Measurements from ENCODE around the gene ZNF407. TPM values are rescaled to one million over a fixed set of nuclear protein-coding genes. Genes with fewer than 3 reads are reported as not detected.

Gene ZNF407
- total RNA-seq, 1 donor from 2014 or later: 8.7 TPM

GRCh38 chr18:74902147-74902455, 304.4 kb downstream of the ZNF407 start:
- Histone ChIP-seq H3K36me3 (no peaks in the 10 kb centered on the region), H3K9me3 (no peaks in the 10 kb centered on the region), H3K4me1 (no peaks in the 10 kb centered on the region), H3K27me3 (no peaks in the 10 kb centered on the region), H3K27ac (no peak overlapping the region), H3K4me3 (no peak overlapping the region)
- no peak for TF ChIP-seq CTCF (IDR thresholded peaks at IDR 0.05)
- DNase-seq (ENCODE audit: low spot score in 2 of 2): no peak
- intact Hi-C loops (cut with DNase I): no loop called here

- H3K36me3 ChIP-seq: no peaks in the 10 kb centered on the region
- no peak for TF ChIP-seq CTCF (IDR thresholded peaks at IDR 0.05)
- H3K4me3 ChIP-seq: no peak overlapping the region
- no peak overlapping the region for H3K27ac ChIP-seq
- intact Hi-C loops (cut with DNase I): no loop called here
- no peaks in the 10 kb centered on the region for H3K4me1 ChIP-seq
- H3K27me3 ChIP-seq: no peaks in the 10 kb centered on the region
- no peaks in the 10 kb centered on the region for H3K9me3 ChIP-seq
- no peak for DNase-seq (ENCODE audit: low spot score in 2 of 2)
Observed at GRCh38 chr18:74905247-74905646, 307.6 kb downstream of the ZNF407 start.

- Histone ChIP-seq H3K27me3 (no peaks in the 10 kb centered on the region), H3K4me3 (no peak overlapping the region), H3K4me1 (no peaks in the 10 kb centered on the region), H3K27ac (no peak overlapping the region), H3K9me3 (no peaks in the 10 kb centered on the region), H3K36me3 (no peaks in the 10 kb centered on the region)
- no peak for DNase-seq (ENCODE audit: low spot score in 2 of 2)
- no peak for TF ChIP-seq CTCF (IDR thresholded peaks at IDR 0.05)
- intact Hi-C loops (cut with DNase I): no loop called here
Observed at GRCh38 chr18:74906184-74906583, 308.5 kb downstream of the ZNF407 start.

GRCh38 chr18:74914052-74914591, 316.5 kb downstream of the ZNF407 start:
- intact Hi-C loops (cut with DNase I): no loop called here
- no peak for DNase-seq (ENCODE audit: low spot score in 2 of 2)
- no peaks in the 10 kb centered on the region for H3K4me1 ChIP-seq
- H3K27me3 ChIP-seq: no peaks in the 10 kb centered on the region
- H3K9me3 ChIP-seq: no peaks in the 10 kb centered on the region
- H3K36me3 ChIP-seq: no peaks in the 10 kb centered on the region
- no peak overlapping the region for H3K27ac ChIP-seq
- TF ChIP-seq CTCF (IDR thresholded peaks at IDR 0.05): no peak
- H3K4me3 ChIP-seq: no peak overlapping the region

- H3K36me3 ChIP-seq: no peaks in the 10 kb centered on the region
Observed at GRCh38 chr18:74914648-74915047, 317.0 kb downstream of the ZNF407 start.

More at GRCh38 chr18:74914648-74915047, 317.0 kb downstream of the ZNF407 start:
- no peaks in the 10 kb centered on the region for H3K4me1 ChIP-seq
- H3K27ac ChIP-seq: no peak overlapping the region
- H3K9me3 ChIP-seq: no peaks in the 10 kb centered on the region
- no peak for TF ChIP-seq CTCF (IDR thresholded peaks at IDR 0.05)
- H3K27me3 ChIP-seq: no peaks in the 10 kb centered on the region
- no peak for DNase-seq (ENCODE audit: low spot score in 2 of 2)
- intact Hi-C loops (cut with DNase I): no loop called here
- no peak overlapping the region for H3K4me3 ChIP-seq

All from ascending aorta (tissue), 2 donors.